ENCODE data around the gene D2HGDH. TPM values are rescaled to one million over a fixed set of nuclear protein-coding genes. Genes with fewer than 3 reads are reported as not detected.

Gene D2HGDH
- total and polyA plus RNA-seq, 10 of the 15 experiments (the other 5 are each of a cell fraction or from before 2014, with no cell fraction given): 0.52 to 32.1 (median 11.0) TPM

- TF ChIP-seq ZBTB4 (CRISPR knock-in tag; IDR thresholded peaks at IDR 0.05) (no peak), IKZF2 (IDR thresholded peaks at IDR 0.05) (no peak), MYB (IDR thresholded peaks at IDR 0.05; ENCODE audit: borderline replicate concordance, low read depth, low read length) (no peak), YY1 (IDR thresholded peaks at IDR 0.05; ENCODE audit: low read depth, low read length) (0 out of 2 replicates have a peak, but pooled peaks have one; percentile 5), BCL11A (IDR thresholded peaks at IDR 0.05; ENCODE audit: low read depth, low read length) (no peak), NFYA (IDR thresholded peaks at IDR 0.05; ENCODE audit: borderline replicate concordance, low read depth, low read length) (no peak), POLR2AphosphoS2 (IDR thresholded peaks at IDR 0.05; ENCODE audit: low read depth, low read length) (no peak), CEBPB (IDR thresholded peaks at IDR 0.05; ENCODE audit: borderline replicate concordance in 1 of 2, low read depth in 2 of 2, low read length in 2 of 2) (no peak), SMAD5 (IDR thresholded peaks at IDR 0.05; ENCODE audit: low read depth) (no peak), SP1 (IDR thresholded peaks at IDR 0.05; ENCODE audit: low read depth, low read length) (peak; percentile 66), BHLHE40 (IDR thresholded peaks at IDR 0.05; ENCODE audit: borderline replicate concordance in 1 of 2, low read depth in 2 of 2, low read length in 1 of 2) (peak; percentile 8 to 63; a peak in 2 of 4 replicates), E2F4 (IDR thresholded peaks at IDR 0.05; ENCODE audit: low read depth, low read length) (no peak), CHD2 (IDR thresholded peaks at IDR 0.05; ENCODE audit: borderline replicate concordance, low read depth, low read length) (0 out of 2 replicates have a peak, but pooled peaks have one; percentile 31), IRF5 (IDR thresholded peaks at IDR 0.05; ENCODE audit: borderline replicate concordance) (no peak), RELA (IDR thresholded peaks at IDR 0.05; ENCODE audit: borderline replicate concordance, partially characterized antibody) (peak; percentile 61), NR2C1 (IDR thresholded peaks at IDR 0.05) (no peak), ETV6 (conservative IDR thresholded peaks at IDR 0.05 in 1 of 2, IDR thresholded peaks at IDR 0.05 in 1 of 2; ENCODE audit: borderline replicate concordance in 1 of 2, low read depth in 1 of 2) (no peak), TCF3 (IDR thresholded peaks at IDR 0.05; ENCODE audit: borderline replicate concordance, insufficient read depth, low read depth, low read length) (peak; percentile 91), RCOR1 (conservative IDR thresholded peaks at IDR 0.05; ENCODE audit: low read depth, low read length) (no peak), CTCF (IDR thresholded peaks at IDR 0.05 in 2 of 3, conservative IDR thresholded peaks at IDR 0.05 in 1 of 3; ENCODE audit: control insufficient read depth in 2 of 3, extremely low read depth in 1 of 3, insufficient read depth in 1 of 3, low read depth in 3 of 3, low read length in 3 of 3) (peak; percentile 42 to 60 (median 49)), TCF7 (IDR thresholded peaks at IDR 0.05; ENCODE audit: borderline replicate concordance) (no peak)
Observed at GRCh38 chr2:241702155-241703031, 32.0 kb upstream of the D2HGDH start (continued).
